A673 (cell line): Measurements from ENCODE around the gene GALNTL6. TPM values are rescaled to one million over a fixed set of nuclear protein-coding genes. Genes with fewer than 3 reads are reported as not detected.

Experiments
- BruUV-seq: library from RNA; stranded (reverse); fragments of 400-500 nt; replicated peaks from 2 replicates; lab custom pipeline; 2021; lab: Mats Ljungman, UMichigan
- CTCF ChIA-PET: fragments of 300-600 bp; sonication (Branson Sonifier 250); formaldehyde crosslinking; loops from one replicate; lab custom pipeline; 2022; ENCODE audit warnings: antibody characterized with exemption; lab: Charles Lee
- POLR2A ChIA-PET: fragments of 300-600 bp; sonication (Branson Sonifier 250); formaldehyde crosslinking; loops from one replicate; lab custom pipeline; 2022; ENCODE audit warnings: antibody characterized with exemption; ENCODE audit not compliant: low non-redundant PET; lab: Charles Lee
- DNase-seq: peaks from one replicate; pipeline ENCODE4 v3.0.0-alpha.2; 2015; ENCODE audit warnings: low spot score
- H3K27ac ChIP-seq: fragments of 200-600 bp; sonication (generic); 2 replicates; pipeline ENCODE4 v1.5.1; 2016; ENCODE audit warnings: mixed run types, low read depth, mild to moderate bottlenecking, mixed read lengths, antibody characterized with exemption, low read length; ENCODE audit not compliant: poor library complexity, severe bottlenecking
- H3K27me3 ChIP-seq: fragments of 200-600 bp; sonication (generic); replicated peaks from 2 replicates; pipeline ENCODE4 v1.6.1; 2017; ENCODE audit warnings: mixed run types, low read depth, mild to moderate bottlenecking, mixed read lengths, antibody characterized with exemption, low read length; ENCODE audit not compliant: insufficient read depth, poor library complexity
- H3K36me3 ChIP-seq: fragments of 200-600 bp; sonication (generic); 2 replicates; pipeline ENCODE4 v1.6.1; 2016; ENCODE audit warnings: mixed run types, mild to moderate bottlenecking, mixed read lengths, antibody characterized with exemption, low read length; ENCODE audit not compliant: insufficient read depth, poor library complexity, severe bottlenecking
- H3K4me1 ChIP-seq: fragments of 200-600 bp; sonication (generic); 2 replicates; pipeline ENCODE4 v1.6.1; 2017; ENCODE audit warnings: mixed run types, mild to moderate bottlenecking, mixed read lengths, antibody characterized with exemption, low read length; ENCODE audit not compliant: insufficient read depth, poor library complexity, severe bottlenecking
- H3K4me3 ChIP-seq: fragments of 200-600 bp; sonication (generic); 2 replicates; pipeline ENCODE4 v1.5.1; 2016; ENCODE audit warnings: low read depth, mixed run types, mild to moderate bottlenecking, mixed read lengths, low read length; ENCODE audit not compliant: poor library complexity, severe bottlenecking
- H3K9me3 ChIP-seq: fragments of 200-600 bp; sonication (generic); 2 replicates; pipeline ENCODE4 v1.6.1; 2016; ENCODE audit warnings: mixed run types, low read depth, mild to moderate bottlenecking, mixed read lengths, antibody characterized with exemption, low read length; ENCODE audit not compliant: poor library complexity, severe bottlenecking
- EZH2 ChIP-seq: fragments of 200-600 bp; sonication (generic); IDR thresholded peaks from 2 replicates; pipeline ENCODE4 v1.6.1; 2017; ENCODE audit warnings: borderline replicate concordance, low read depth, mild to moderate bottlenecking, mixed read lengths, antibody characterized with exemption, low read length; ENCODE audit not compliant: poor library complexity, severe bottlenecking
- intact Hi-C: fragments of 100-400 bp; cut with micrococcal nuclease; formaldehyde crosslinking; loops from one replicate; pipeline ENCODE4 v1.10.0; 2022; ENCODE audit not compliant: unreplicated experiment
- total RNA-seq: library from RNA; stranded (reverse); gene quantifications from 2 replicates; pipeline ENCODE4 v1.2.3, GENCODE V29; 2021
- TF ChIP-seq, protein P1 (sequence below): fragments of 300-800, 200-600 bp; sonication (generic); conservative IDR thresholded peaks from 2 replicates; pipeline ENCODE4 v1.5.1; 2017; ENCODE audit warnings: low read depth, mild to moderate bottlenecking, antibody characterized with exemption, low read length, moderate library complexity, mixed read lengths

GALNTL6 gene
- total RNA-seq, 1 experiment from 2014 or later: 0.30 TPM

DNA sequence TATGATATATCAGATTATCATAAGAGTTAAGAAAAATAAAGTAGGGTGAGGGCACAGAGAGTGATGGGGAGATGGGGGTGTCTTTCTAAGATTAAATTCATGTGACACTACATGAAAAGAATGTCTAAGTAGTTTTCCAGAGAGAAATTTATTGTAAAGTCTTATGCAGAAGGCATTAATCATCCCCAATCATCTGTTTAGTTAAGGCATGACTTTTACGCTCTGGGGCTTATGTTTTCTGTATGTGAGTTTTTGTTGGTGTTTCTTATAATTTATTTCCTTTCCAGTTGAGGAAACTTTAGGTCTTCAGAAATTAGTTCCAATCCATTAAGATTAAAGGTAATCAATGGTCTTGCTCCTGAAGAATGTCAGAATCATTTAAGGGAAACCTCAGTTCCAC is 972.4 kb downstream of the GALNTL6 start:
- Histone ChIP-seq H3K9me3 (no peaks in the 10 kb centered on the region), H3K27ac (no peak overlapping the region), H3K36me3 (no peaks in the 10 kb centered on the region), H3K4me3 (no peak overlapping the region), H3K27me3 (no peaks in the 10 kb centered on the region), H3K4me1 (peaks cover 11% of the 10 kb centered on the region)
- DNase-seq: no peak
- CTCF ChIA-PET: no interaction called here
- TF ChIP-seq, protein P1, sequence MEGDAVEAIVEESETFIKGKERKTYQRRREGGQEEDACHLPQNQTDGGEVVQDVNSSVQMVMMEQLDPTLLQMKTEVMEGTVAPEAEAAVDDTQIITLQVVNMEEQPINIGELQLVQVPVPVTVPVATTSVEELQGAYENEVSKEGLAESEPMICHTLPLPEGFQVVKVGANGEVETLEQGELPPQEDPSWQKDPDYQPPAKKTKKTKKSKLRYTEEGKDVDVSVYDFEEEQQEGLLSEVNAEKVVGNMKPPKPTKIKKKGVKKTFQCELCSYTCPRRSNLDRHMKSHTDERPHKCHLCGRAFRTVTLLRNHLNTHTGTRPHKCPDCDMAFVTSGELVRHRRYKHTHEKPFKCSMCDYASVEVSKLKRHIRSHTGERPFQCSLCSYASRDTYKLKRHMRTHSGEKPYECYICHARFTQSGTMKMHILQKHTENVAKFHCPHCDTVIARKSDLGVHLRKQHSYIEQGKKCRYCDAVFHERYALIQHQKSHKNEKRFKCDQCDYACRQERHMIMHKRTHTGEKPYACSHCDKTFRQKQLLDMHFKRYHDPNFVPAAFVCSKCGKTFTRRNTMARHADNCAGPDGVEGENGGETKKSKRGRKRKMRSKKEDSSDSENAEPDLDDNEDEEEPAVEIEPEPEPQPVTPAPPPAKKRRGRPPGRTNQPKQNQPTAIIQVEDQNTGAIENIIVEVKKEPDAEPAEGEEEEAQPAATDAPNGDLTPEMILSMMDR: no peak
- no peak for TF ChIP-seq EZH2
- intact Hi-C loops: no loop called here
- POLR2A ChIA-PET: interaction anchor here (0.6 to 0.7 kb wide), 2 partner anchors 186 to 1988 kb away, joined by 3 read pairs; no protein-coding TSS in a partner anchor
- BruUV-seq: no TSS peak

DNA sequence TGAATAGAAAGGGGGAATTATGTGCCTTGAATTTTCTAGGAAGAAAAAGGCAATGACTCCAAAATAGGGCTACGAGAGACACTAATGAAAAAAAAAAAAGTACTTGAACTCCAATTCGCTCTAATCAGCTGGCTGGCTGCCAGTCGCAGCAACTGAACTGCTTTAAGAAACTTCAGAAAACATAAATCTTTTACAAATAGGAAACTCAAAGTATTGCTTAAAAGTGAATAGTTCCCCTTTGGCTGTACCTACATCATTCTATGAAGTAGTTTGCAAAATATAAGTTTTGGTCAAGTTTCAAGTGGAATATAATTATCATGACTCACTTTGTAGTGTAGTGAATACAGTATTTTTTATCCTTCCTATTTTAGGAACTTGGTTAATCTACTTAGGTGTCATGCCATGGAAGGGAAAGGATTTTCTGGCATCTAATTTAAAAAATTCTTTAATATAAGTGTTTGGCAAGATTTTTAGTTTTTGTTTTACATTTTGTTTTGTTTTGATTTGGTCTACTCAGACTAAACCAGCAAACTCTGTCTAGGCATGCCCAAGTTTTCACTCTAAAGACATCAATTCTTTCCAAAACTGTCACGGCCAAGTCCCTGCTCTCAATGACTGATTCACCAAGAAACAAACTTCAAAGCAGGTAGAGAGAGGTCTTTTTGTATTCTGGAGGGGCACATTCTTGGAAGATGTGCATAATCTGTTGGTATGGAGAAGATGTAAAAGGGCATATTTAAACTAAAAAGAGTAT is 973.0 kb downstream of the GALNTL6 start:
- BruUV-seq: no TSS peak
- Histone ChIP-seq H3K4me3 (no peak overlapping the region), H3K4me1 (peaks cover 11% of the 10 kb centered on the region), H3K9me3 (no peaks in the 10 kb centered on the region), H3K27me3 (no peaks in the 10 kb centered on the region), H3K27ac (no peak overlapping the region), H3K36me3 (no peaks in the 10 kb centered on the region)
- peak; percentile 50 for DNase-seq
- TF ChIP-seq EZH2: no peak
- TF ChIP-seq, protein P1: no peak
- intact Hi-C loops: no loop called here
- ChIA-PET POLR2A (interaction anchor here (0.6 kb wide), 1 partner anchor 185 kb away, joined by 3 read pairs; no protein-coding TSS in a partner anchor), CTCF (no interaction called here)

GRCh38 chr4:172787111-172787510 is 973.9 kb downstream of the GALNTL6 start:
- H3K9me3 ChIP-seq: no peaks in the 10 kb centered on the region
- H3K4me3 ChIP-seq: no peak overlapping the region
- H3K4me1 ChIP-seq: peaks cover 11% of the 10 kb centered on the region
- intact Hi-C loops: no loop called here
- H3K27ac ChIP-seq: no peak overlapping the region
- H3K27me3 ChIP-seq: no peaks in the 10 kb centered on the region
- no peaks in the 10 kb centered on the region for H3K36me3 ChIP-seq
- ChIA-PET CTCF (no interaction called here), POLR2A (no interaction called here)
- TF ChIP-seq EZH2: no peak
- TF ChIP-seq, protein P1: no peak
- BruUV-seq: no TSS peak
- no peak for DNase-seq
